22Rv1 (cell line): ENCODE data around the gene AFG3L2.

Source experiments
- H3K27ac ChIP-seq: fragments of 450-650 bp; 2 replicates; pipeline ENCODE4 v1.5.1; 2017
- ZFX ChIP-seq: fragments of 450-650 bp; IDR thresholded peaks from 2 replicates; pipeline ENCODE4 v1.6.1; 2017; ENCODE audit warnings: antibody characterized with exemption, borderline replicate concordance
- TF ChIP-seq, protein P1 (sequence below): fragments of 450-650 bp; IDR thresholded peaks from 2 replicates; pipeline ENCODE4 v1.5.1; 2017; ENCODE audit warnings: mild to moderate bottlenecking

AFG3L2 gene

DNA sequence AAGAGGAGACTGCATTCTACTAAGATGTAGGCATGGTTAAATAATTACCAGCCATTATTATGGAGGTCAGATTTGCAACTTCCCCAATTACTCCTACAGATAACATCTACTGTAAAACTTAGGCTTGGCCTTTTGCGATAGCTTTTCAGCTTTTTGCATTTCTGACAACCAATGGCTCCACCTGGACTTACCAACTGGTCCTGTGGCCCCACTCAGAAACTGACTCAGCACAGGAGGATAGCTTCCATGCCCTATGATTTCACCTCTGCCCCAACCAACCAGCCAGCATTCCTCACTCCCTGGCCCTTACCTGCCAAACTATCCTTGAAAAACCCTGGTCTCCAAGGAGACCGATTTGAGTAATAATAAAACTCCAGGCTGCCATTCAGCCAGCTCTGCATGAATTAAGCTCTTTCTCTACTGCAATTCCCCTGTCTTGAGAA lies 40.8 kb downstream of the AFG3L2 start:
- no peak overlapping the region for H3K27ac ChIP-seq
- TF ChIP-seq, protein P1, sequence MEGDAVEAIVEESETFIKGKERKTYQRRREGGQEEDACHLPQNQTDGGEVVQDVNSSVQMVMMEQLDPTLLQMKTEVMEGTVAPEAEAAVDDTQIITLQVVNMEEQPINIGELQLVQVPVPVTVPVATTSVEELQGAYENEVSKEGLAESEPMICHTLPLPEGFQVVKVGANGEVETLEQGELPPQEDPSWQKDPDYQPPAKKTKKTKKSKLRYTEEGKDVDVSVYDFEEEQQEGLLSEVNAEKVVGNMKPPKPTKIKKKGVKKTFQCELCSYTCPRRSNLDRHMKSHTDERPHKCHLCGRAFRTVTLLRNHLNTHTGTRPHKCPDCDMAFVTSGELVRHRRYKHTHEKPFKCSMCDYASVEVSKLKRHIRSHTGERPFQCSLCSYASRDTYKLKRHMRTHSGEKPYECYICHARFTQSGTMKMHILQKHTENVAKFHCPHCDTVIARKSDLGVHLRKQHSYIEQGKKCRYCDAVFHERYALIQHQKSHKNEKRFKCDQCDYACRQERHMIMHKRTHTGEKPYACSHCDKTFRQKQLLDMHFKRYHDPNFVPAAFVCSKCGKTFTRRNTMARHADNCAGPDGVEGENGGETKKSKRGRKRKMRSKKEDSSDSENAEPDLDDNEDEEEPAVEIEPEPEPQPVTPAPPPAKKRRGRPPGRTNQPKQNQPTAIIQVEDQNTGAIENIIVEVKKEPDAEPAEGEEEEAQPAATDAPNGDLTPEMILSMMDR, result no peak
- no peak for TF ChIP-seq ZFX

DNA sequence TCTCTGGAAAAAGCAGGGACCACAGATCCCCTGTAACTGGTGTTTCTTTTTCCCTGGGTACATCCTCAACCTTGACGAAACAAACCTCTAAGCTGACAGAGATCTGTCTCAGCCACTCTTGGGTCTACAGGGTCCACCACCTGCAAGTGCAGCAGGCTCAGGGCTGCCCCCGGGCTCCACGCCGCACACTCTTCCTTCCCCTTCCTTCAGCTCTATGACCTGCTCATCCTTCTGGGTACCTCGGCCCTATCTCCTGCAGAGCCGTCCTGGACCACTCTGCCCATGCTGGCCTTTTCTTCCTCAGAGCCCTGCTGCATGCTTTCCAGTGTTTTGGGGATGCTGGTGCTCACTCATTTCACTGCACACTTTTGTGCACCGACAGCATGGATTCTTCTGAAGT lies 41.5 kb downstream of the AFG3L2 start:
- H3K27ac ChIP-seq, result no peak overlapping the region
- TF ChIP-seq, protein P1, result no peak
- TF ChIP-seq ZFX, result no peak

DNA sequence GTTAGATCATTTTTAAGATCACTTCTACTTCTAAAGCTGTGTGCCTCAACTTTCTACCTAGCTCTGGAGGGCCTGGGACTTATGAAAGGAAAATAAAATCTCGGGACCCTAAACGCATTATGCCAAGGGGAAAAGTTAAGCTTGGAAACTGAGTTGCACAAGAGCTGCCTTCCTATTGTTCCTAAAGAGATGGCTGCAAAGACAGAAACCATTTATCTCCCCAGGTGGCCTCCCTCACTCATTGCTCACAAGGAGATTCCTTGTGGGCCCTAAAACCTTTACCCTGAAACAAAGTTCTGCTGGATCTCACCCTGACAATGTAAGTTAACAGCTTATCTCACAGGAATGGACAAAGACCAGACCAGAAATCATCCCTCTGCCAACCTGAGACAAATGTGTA lies 42.2 kb downstream of the AFG3L2 start:
- 0 out of 2 replicates have a peak overlapping the region, but pooled peaks have one; percentile 1 for H3K27ac ChIP-seq

DNA sequence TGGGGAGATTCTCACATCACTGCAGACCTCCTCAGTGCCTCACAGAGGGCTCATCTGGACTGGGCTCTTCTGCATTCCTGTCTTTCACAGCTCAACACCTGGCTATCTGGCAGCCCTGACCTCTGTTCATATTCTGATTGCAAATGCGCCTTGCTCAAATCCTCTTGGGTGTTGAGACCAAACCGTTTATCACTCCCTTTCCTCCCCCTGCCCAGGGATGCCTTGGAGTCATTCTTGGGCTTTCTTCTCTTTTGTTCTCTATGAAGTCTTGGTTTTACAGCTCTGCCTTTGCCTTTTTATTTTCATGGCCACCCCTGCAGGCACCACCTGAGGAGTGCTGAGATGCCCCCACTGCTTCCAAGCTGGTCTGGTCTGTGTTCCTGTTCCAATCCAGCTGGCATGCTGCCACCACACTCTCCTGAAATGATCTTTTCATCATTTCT lies 42.6 kb downstream of the AFG3L2 start:
- TF ChIP-seq, protein P1, result no peak
- TF ChIP-seq ZFX, result no peak
- 0 out of 2 replicates have a peak overlapping the region, but pooled peaks have one; percentile 1 for H3K27ac ChIP-seq

More for the DNA sequence above, 42.2 kb downstream of the AFG3L2 start:
- TF ChIP-seq, protein P1, result no peak
- no peak for TF ChIP-seq ZFX

DNA sequence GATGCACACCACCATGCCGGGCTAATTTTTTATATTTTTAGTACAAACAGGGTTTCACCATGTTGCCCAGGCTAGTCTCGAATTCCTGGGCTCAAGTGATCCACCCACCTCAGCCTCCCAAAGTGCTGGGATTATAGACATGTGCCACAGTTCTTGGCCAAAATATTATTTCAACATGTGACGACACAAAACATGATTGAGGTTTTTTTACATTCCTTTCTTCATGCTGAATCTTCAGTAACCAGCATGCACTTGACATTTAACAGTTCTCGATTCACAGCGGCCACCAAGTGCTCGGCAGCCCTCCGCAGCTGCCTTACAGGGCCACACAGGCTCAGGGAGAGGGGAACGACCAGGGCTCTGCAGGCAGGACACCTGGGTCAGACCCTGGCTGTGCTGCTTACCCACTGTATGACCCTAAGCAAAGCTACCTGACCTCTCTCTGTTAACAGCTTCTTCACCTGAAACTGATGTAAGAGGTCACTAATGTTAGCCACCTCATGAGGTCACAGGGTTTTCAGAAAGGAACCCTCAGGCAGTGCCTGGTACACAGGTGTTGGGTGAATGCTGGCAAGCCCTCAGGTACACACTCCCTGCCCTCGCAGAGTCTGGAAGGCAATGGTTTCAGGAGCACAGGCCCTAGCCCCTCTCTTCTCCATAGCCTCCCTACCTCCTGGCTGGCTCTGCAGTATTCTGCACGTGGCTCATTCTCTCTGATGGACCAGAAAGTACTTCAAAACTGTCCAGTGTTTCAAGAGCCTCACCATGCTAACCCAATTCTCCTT lies 43.3 kb downstream of the AFG3L2 start:
- no peak for TF ChIP-seq ZFX
- TF ChIP-seq, protein P1, result no peak
- 0 out of 2 replicates have a peak overlapping the region, but pooled peaks have one; percentile 1 for H3K27ac ChIP-seq

DNA sequence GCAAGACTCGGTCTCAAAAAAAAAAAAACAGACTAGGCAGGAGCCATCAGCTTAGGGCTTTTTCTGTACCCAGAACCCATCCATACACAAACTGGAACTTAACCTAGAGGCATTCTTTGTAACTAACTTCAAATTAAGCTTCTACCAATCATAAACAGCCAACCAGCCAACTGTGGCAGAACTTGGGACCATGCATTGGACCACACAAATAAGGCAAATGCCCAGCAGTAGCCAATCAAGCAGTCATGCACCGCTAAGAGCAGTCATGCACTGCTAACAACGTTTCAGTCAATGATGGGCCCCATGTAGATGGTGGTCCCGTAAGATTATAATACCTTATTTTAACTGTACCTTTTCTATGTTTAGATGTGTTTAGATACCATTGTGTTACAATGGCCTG lies 46.3 kb downstream of the AFG3L2 start:
- TF ChIP-seq, protein P1, result no peak
- TF ChIP-seq ZFX, result no peak
- no peak overlapping the region for H3K27ac ChIP-seq

DNA sequence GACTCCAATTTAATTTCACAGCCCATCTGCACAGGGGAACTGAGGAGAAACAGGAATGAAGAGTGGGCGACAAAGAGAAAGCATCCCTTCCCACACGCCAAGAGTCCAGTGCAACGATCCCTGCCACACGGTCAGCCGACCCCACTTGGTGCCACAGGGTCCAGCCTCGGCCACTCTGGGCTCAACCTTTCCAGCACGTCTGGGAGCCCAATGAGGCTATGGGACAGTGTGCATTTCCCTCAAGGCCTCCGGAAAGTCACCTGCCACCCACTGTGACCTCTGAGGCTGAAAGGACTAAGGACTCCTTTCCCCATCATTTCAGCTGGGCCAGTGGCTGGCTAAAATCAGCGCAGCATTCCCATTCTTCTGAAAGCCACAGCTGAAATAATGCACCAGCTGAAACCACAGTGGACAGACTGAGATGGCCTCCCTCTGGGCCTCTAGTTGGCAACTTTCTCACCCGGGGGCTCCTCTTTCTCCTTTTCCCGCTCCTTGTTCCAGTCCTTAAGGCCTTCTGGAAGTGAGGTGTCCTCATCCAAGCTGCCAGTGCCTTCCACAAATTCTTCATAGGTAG lies 47.8 kb downstream of the AFG3L2 start:
- TF ChIP-seq ZFX, result no peak
- TF ChIP-seq, protein P1, result no peak
- no peak overlapping the region for H3K27ac ChIP-seq
